GM13976 (cell line): Measurements from ENCODE around the gene NUP42.
A peak's percentile ranks its signal among the peaks of the same experiment; 100 is the strongest.

Experiments
- DNase-seq: peaks from one replicate; pipeline ENCODE4 v3.0.0; 2012; ENCODE audit warnings: low spot score
- in situ Hi-C: fragments of 300-500 bp; cut with MboI; formaldehyde crosslinking; loops from one replicate; pipeline ENCODE4 v1.12.0; 2022; ENCODE audit warnings: low sequenced_read_pairs, mixed read lengths, inconsistent platforms; ENCODE audit not compliant: unreplicated experiment
- TF ChIP-seq, protein P1 (sequence below): IDR thresholded peaks from 2 replicates; pipeline ENCODE4 v1.5.1; 2012; ENCODE audit warnings: borderline replicate concordance, mild to moderate bottlenecking; ENCODE audit not compliant: insufficient read depth; ENCODE audit errors: extremely low read depth, missing control alignments, control extremely low read depth

NUP42 gene

DNA sequence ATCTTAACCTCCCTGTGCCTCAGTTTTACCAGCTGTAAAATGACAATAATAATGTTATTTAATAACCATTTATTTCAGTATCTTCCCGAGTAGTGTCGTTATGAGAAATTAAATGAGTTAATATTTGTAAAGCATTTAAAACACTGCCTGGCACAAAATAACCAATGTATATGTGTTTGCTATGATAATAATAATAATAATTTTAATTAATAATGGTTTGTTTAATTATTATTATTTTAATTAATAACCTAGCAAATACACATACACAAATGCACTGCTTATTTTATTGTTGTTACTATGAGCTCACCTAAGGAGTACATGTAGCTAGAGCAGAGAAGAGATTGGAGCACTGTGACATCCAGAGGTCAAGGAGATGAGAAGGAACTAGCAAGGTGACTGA, 46.6 kb downstream of the NUP42 start:
- in situ Hi-C loops, result no loop called here
- TF ChIP-seq, protein P1, sequence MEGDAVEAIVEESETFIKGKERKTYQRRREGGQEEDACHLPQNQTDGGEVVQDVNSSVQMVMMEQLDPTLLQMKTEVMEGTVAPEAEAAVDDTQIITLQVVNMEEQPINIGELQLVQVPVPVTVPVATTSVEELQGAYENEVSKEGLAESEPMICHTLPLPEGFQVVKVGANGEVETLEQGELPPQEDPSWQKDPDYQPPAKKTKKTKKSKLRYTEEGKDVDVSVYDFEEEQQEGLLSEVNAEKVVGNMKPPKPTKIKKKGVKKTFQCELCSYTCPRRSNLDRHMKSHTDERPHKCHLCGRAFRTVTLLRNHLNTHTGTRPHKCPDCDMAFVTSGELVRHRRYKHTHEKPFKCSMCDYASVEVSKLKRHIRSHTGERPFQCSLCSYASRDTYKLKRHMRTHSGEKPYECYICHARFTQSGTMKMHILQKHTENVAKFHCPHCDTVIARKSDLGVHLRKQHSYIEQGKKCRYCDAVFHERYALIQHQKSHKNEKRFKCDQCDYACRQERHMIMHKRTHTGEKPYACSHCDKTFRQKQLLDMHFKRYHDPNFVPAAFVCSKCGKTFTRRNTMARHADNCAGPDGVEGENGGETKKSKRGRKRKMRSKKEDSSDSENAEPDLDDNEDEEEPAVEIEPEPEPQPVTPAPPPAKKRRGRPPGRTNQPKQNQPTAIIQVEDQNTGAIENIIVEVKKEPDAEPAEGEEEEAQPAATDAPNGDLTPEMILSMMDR, result no peak
- DNase-seq, result no peak

DNA sequence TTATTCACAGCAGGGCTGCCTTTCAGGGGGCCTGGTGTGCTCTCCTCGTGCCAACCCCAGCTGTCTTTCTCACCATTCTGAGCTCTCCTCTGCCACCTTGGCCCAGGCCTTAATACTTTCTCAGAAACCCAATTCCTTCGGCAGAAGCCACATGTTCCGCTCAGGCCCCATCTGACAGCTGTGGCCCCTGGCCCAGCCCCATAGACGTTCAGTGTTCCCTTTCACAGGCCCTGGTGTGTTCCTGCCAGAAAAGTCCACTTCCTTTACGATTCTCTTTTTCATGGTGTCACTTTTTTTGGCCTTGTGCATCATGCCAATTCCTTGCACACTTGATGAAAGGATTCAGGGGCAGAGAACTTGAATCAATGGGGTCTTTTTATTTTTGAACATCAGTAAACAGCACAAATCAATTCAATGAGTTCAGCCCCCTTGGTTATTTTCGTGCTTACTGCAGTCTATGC, 48.8 kb downstream of the NUP42 start:
- no peak for DNase-seq
- in situ Hi-C loops, result no loop called here
- TF ChIP-seq, protein P1, result no peak

DNA sequence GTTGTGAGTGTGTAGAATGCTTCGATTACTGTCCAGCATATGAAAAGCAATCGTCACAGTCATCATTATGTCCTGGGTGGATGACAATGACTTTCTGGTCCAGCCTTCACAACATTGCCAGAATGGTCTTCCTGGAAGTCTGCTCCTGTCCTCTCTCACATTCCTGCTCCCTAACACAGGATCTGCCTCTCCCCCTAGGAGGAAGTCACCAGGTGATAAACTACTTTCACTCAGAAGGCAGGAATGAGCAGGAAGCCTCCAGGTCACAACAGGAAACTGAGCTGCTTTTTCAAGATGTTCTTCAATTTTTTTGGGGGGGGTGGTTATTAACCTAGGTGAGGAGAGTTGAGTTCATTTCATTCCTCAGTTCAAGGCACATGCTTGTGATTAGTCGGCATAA, 51.1 kb downstream of the NUP42 start:
- in situ Hi-C loops, result no loop called here
- no peak for DNase-seq

DNA sequence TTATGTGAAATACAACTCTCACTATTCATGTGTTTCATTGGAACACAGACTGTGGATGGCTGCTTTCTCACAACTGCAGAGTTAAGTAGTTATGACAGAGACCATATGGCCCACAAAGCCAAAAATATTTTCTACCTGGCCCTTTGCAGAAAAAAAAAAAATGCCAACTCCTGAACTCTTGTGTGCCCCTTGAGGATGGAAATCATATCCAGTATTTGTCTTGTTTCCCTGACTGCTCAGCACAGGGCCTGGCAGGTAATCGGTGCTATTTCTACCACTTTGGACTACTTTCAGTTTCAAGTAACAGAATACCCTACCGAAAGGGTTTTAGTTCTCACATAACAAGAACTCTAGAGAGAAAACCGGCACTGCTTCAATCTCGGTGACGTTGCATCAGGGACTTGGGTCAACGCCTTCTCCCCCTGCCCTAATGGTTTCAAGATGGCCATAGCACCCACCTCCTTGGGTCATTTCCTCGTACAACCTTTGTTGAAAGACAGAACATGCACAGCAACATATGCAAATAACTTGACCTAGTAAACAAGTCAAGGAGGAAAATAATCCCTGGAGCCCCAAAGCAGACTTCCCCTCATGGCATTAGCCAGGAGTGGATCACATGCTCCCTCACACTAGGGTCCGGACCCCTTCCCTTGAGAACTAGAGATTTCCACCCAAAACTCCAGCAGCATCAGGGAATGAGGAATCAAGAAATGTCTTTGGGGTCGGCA, 52.9 kb downstream of the NUP42 start:
- TF ChIP-seq, protein P1, result no peak
- in situ Hi-C loops, result no loop called here
- DNase-seq, result peak; percentile 61

More for the DNA sequence above, 51.1 kb downstream of the NUP42 start:
- TF ChIP-seq, protein P1, result no peak

DNA sequence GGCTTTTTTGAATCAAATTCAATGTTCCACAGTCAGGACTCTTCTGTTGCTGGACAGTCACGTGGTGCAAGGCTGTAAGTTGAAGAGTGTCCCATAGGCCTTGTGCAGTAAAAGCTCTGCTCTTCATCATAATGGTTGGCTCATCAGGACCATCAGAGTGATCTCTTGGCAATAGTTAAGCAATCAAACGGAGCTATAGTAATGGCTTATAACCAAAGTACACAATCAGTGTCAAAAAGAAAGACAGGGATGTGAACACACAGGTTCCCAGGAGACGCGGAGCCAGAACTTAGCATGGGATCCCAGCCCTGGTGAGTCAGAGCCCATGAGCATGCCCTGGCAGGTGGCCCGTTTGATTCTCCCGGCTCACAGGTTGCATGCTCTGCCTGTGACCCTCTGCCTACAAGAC, 54.0 kb downstream of the NUP42 start:
- TF ChIP-seq, protein P1, result no peak
- no peak for DNase-seq
- in situ Hi-C loops, result no loop called here

DNA sequence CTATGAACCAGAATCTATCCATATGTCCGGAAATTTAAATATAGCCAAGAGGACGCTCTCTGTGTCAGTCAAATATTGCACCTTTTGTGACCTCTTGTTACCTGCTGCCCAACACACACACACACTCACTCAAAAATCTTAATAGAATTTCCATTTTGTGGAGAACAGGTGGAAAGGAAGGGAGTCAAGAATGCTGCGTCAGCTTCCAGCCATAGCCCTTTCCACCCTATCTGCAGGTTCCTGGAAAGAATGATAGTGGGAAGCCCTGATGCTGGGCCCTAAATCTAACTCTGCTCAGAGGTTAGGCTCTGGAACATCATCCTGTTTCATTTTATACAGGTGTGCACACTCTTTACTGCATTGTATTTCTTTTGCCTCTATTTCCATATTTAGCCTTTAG, 55.2 kb downstream of the NUP42 start:
- no peak for DNase-seq
- TF ChIP-seq, protein P1, result no peak

DNA sequence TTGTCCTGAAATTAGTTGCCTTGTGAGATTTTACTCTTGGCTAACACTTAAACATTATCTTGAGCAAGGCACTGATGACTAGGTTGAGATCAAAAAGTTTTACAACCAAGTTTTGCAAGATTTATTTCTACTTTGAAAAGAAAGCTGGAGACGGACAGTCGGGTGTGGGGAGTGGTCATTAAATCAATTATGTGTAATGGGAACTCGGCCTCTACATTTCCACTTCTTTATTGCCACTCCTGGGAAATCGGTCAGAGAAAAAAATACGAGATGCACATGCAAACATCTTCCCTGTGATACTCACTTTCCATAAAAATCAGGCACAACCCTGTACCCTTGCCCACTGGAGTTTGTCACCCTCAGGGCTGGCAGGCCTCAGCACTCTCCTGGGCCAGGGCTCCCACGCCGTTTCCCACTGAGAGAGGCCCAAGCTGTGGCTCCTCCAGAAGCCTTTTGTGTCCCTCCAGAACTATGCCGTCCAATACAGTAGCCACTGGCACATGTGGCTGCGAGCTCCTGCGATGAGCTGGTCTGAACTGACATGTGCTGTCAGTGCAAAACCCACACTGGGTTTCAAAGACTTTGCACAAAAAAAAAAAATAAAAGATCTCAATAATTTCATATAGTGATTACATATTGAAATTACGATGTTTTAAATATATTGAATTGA, 57.3 kb downstream of the NUP42 start:
- TF ChIP-seq, protein P1, result no peak
- in situ Hi-C loops, result no loop called here
- DNase-seq, result no peak

More for the DNA sequence above, 55.2 kb downstream of the NUP42 start:
- in situ Hi-C loops, result no loop called here
